GM12878 (cell line): ENCODE results near the gene TMEM167B. TPM values are rescaled to one million over a fixed set of nuclear protein-coding genes. Genes with fewer than 3 reads are reported as not detected.

Experiments used
- BACH1 ChIP-seq: fragments of 450-650 bp; IDR thresholded peaks from 2 replicates; pipeline ENCODE4 v1.6.1; 2017; ENCODE audit warnings: mild to moderate bottlenecking, borderline replicate concordance
- E2F4 ChIP-seq: IDR thresholded peaks from 2 replicates; pipeline ENCODE4 v1.6.1; 2012; ENCODE audit warnings: low read depth, low read length, improper control_type of control experiment
- ELK1 ChIP-seq: IDR thresholded peaks from 2 replicates; pipeline ENCODE4 v1.6.1; 2012; ENCODE audit warnings: low read depth, low read length, improper control_type of control experiment
- FOXK2 ChIP-seq: fragments of 450-650 bp; IDR thresholded peaks from 2 replicates; pipeline ENCODE4 v1.6.1; 2017; ENCODE audit warnings: mild to moderate bottlenecking, moderate library complexity
- GABPA ChIP-seq: IDR thresholded peaks from 2 replicates; pipeline ENCODE4 v1.6.1; 2014; ENCODE audit warnings: antibody characterized with exemption, low read depth, mild to moderate bottlenecking, inconsistent platforms
- IKZF2 ChIP-seq, 2 experiments: fragments of 450-650 bp; IDR thresholded peaks; 2 replicates each; pipeline ENCODE4 v1.6.1; 2017; ENCODE audit warnings: mild to moderate bottlenecking in 2 of 2, moderate library complexity in 2 of 2
- IRF3 ChIP-seq: fragments of 450-650 bp; IDR thresholded peaks from 2 replicates; pipeline ENCODE4 v1.6.1; 2014; ENCODE audit warnings: mild to moderate bottlenecking
- REST ChIP-seq: IDR thresholded peaks from 2 replicates; pipeline ENCODE4 v1.6.1; 2012; ENCODE audit warnings: mild to moderate bottlenecking, low read depth, low read length
- RUNX3 ChIP-seq: IDR thresholded peaks from 2 replicates; pipeline ENCODE4 v1.6.1; 2012; ENCODE audit warnings: low read length, inconsistent platforms
- SRF ChIP-seq, 2 experiments: IDR thresholded peaks; 2 replicates each; pipeline ENCODE4 v1.6.1; 2011; ENCODE audit warnings: low read depth in 2 of 2, low read length in 2 of 2, mild to moderate bottlenecking in 1 of 2, moderate library complexity in 1 of 2
- SUZ12 ChIP-seq: fragments of 200-600 bp; sonication (generic); IDR thresholded peaks from one replicate; pipeline ENCODE4 v1.6.1; 2018; ENCODE audit warnings: antibody characterized with exemption, mild to moderate bottlenecking; ENCODE audit not compliant: unreplicated experiment
- TARDBP ChIP-seq: IDR thresholded peaks from 2 replicates; pipeline ENCODE4 v1.6.1; 2016; ENCODE audit warnings: borderline replicate concordance
- TCF3 ChIP-seq: IDR thresholded peaks from 2 replicates; pipeline ENCODE4 v1.6.1; 2012; ENCODE audit warnings: low read depth, mild to moderate bottlenecking, low read length, borderline replicate concordance; ENCODE audit not compliant: insufficient read depth
- USF1 ChIP-seq: IDR thresholded peaks from 2 replicates; pipeline ENCODE4 v1.6.1; 2011; ENCODE audit warnings: borderline replicate concordance, low read depth, mild to moderate bottlenecking, moderate library complexity, mixed read lengths, low read length; ENCODE audit not compliant: insufficient read depth; ENCODE audit errors: extremely low read length
- ZNF622 ChIP-seq: fragments of 450-650 bp; IDR thresholded peaks from 2 replicates; pipeline ENCODE4 v1.6.1; 2017; ENCODE audit warnings: mild to moderate bottlenecking, inconsistent platforms
- ZNF687 ChIP-seq: fragments of 450-650 bp; IDR thresholded peaks from 2 replicates; pipeline ENCODE4 v1.6.1; 2017; ENCODE audit warnings: mild to moderate bottlenecking, moderate library complexity
- polyA plus RNA-seq, 11 experiments: library from polyadenylated mRNA; depleted of rRNA in 4 of 11; unstranded in 6 of 11; stranded (reverse) in 5 of 11; fragments of >200 nt; fragmentation: Nextera tagmentation in 4 of 11; fragmentation: Illumina TruSeq in 1 of 11; extraction: Ambion mirVana in 4 of 11; extraction: Trizol in 1 of 11; gene quantifications; 1 replicate in 1 of 11; 2 replicates in 10 of 11; pipeline versions ENCODE4 v1.2.1 to v1.2.3, GENCODE V29; 2011 to 2016; ENCODE audit warnings: inconsistent platforms in 2 of 11, missing spikeins in 2 of 11, low read depth in 1 of 11
- total RNA-seq, 4 experiments: library from RNA; depleted of rRNA in 3 of 4; stranded (reverse); fragments of >200 nt in 3 of 4; fragmentation: Illumina TruSeq in 1 of 4; extraction: Trizol in 1 of 4; gene quantifications; 2 replicates each; pipeline versions ENCODE4 v1.2.1 to v1.2.3, GENCODE V29; 2013 to 2021

The TMEM167B gene
- total and polyA plus RNA-seq, 10 of the 15 experiments (the other 5 are each of a cell fraction or from before 2014, with no cell fraction given): 15.6 to 26.1 (median 21.1) TPM

GRCh38 chr1:109090196-109091077 is at the start of gene TMEM167B (continued):
- no peak for TF ChIP-seq ZNF622
- TF ChIP-seq GABPA: 0 out of 2 replicates have a peak, but pooled peaks have one; percentile 37
- peak; percentile 90 for TF ChIP-seq TARDBP
- peak; percentile 33; the same call in 1 of the 2 replicates for TF ChIP-seq IRF3
- peak; percentile 98 to 100 for TF ChIP-seq SRF (IDR thresholded peaks at IDR 0.05; ENCODE audit: low read depth in 2 of 2, low read length in 2 of 2)
- TF ChIP-seq TCF3: peak; percentile 61; the same call in 1 of the 2 replicates
- peak; percentile 62; the same call in 1 of the 2 replicates for TF ChIP-seq BACH1
- no peak for TF ChIP-seq REST
- TF ChIP-seq SUZ12: no peak
- no peak for TF ChIP-seq E2F4
- peak; percentile 58 for TF ChIP-seq RUNX3
- peak; percentile 89 for TF ChIP-seq ZNF687
- TF ChIP-seq IKZF2 (IDR thresholded peaks at IDR 0.05): peak; percentile 52 to 79
- no peak for TF ChIP-seq USF1
- TF ChIP-seq FOXK2: peak; percentile 95
- 0 out of 2 replicates have a peak, but pooled peaks have one; percentile 37 for TF ChIP-seq ELK1
